Neural progenitor cell (in vitro differentiated cells): ENCODE results near the gene CDH23.

ENCODE experiments used
- CTCF ChIP-seq: fragments of 200-600 bp; sonication (generic); IDR thresholded peaks from 2 replicates; pipeline ENCODE4 v1.5.1; 2017; ENCODE audit warnings: antibody characterized with exemption, mild to moderate bottlenecking
- EZH2 ChIP-seq: fragments of 200-600 bp; sonication (generic); IDR thresholded peaks from 2 replicates; pipeline ENCODE4 v1.6.1; 2017; ENCODE audit warnings: antibody characterized with exemption, mild to moderate bottlenecking, moderate library complexity
- EZH2phosphoT487 ChIP-seq: fragments of 200-600 bp; sonication (generic); IDR thresholded peaks from 2 replicates; pipeline ENCODE4 v1.6.1; 2017; ENCODE audit warnings: antibody characterized with exemption

GRCh38 chr10:71751515-71752224 lies 354.9 kb downstream of the CDH23 start:
- no peak for TF ChIP-seq CTCF
- TF ChIP-seq EZH2, result no peak
- no peak for TF ChIP-seq EZH2phosphoT487
